HepG2 (cell line): Measurements from ENCODE around the gene TAF1B. TPM values are rescaled to one million over a fixed set of nuclear protein-coding genes. Genes with fewer than 3 reads are reported as not detected.

Experiments
- ATAC-seq: fragments of 200-7000 bp; cut with Tn5 transposase; 3 replicates; pipeline ENCODE4 v1.9.1; 2020; ENCODE audit warnings: mild to moderate bottlenecking, moderate library complexity
- BruUV-seq: library from RNA; stranded (reverse); fragments of 400-500 nt; replicated peaks from 2 replicates; lab custom pipeline; 2021; lab: Mats Ljungman, UMichigan
- CTCF ChIA-PET: fragments of 300-600 bp; formaldehyde crosslinking; extraction: SDS; loops from one replicate; lab custom pipeline; 2021; ENCODE audit warnings: low total read pairs, inconsistent platforms, low intra/inter-chr PET ratio; lab: Yijun Ruan, JAX
- POLR2A ChIA-PET: fragments of 350-600 bp; sonication (Branson Sonifier 250); formaldehyde crosslinking; loops from one replicate; lab custom pipeline; 2020; ENCODE audit warnings: antibody characterized with exemption, inconsistent platforms; lab: Yijun Ruan, JAX
- DNase-seq: peaks from one replicate; pipeline ENCODE4 v3.0.0-alpha.2; 2015; ENCODE audit warnings: low spot score
- FAIRE-seq: peaks from 3 replicates; lab custom pipeline; 2011; peaks lifted over from hg19 to GRCh38; lab: Jason Lieb, UNC
- H2AFZ ChIP-seq: one replicate; pipeline ENCODE4 v1.6.1; 2011; ENCODE audit warnings: low read length, inconsistent platforms
- H3K27ac ChIP-seq: fragments of 300-600 bp; 3 replicates; pipeline ENCODE4 v1.8.0; 2011; ENCODE audit warnings: mixed run types, mild to moderate bottlenecking, mixed read lengths, low read length, inconsistent platforms; ENCODE audit not compliant: insufficient read depth; ENCODE audit errors: extremely low read length
- H3K27me3 ChIP-seq, 2 experiments: fragments of 200-600 bp in 1 of 2; 2 replicates in 1 of 2; 3 replicates in 1 of 2; pipeline versions ENCODE4 v1.6.0 to v1.8.0; 2011; ENCODE audit warnings: low read length in 2 of 2, mild to moderate bottlenecking in 2 of 2, moderate library complexity in 2 of 2, inconsistent platforms in 1 of 2; ENCODE audit not compliant: insufficient read depth in 2 of 2, control insufficient read depth in 1 of 2
- H3K36me3 ChIP-seq, 2 experiments: fragments of 200-600 bp in 1 of 2; replicated peaks in 1 of 2; 2 replicates in 1 of 2; 3 replicates in 1 of 2; pipeline versions ENCODE4 v1.5.1 to v1.8.0; 2011; ENCODE audit warnings: low read length in 2 of 2, inconsistent platforms in 1 of 2; ENCODE audit not compliant: insufficient read depth in 2 of 2, control insufficient read depth in 1 of 2
- H3K4me1 ChIP-seq: 2 replicates; pipeline ENCODE4 v1.5.1; 2012; ENCODE audit warnings: low read length, inconsistent platforms; ENCODE audit not compliant: insufficient read depth
- H3K4me2 ChIP-seq: 2 replicates; pipeline ENCODE4 v1.6.0; 2011; ENCODE audit warnings: low read depth, low read length, inconsistent platforms
- H3K4me3 ChIP-seq, 3 experiments: fragments of 200-600 bp in 1 of 3; sonication (generic), shearing (Covaris generic) in 1 of 3; replicated peaks in 1 of 3; 2 replicates each; pipeline ENCODE4 v1.5.1; 2011 to 2016; ENCODE audit warnings: low read length in 3 of 3, inconsistent platforms in 2 of 3, low read depth in 2 of 3, mild to moderate bottlenecking in 2 of 3, control low read depth in 1 of 3, mixed read lengths in 1 of 3; ENCODE audit not compliant: insufficient read depth in 1 of 3
- H3K79me2 ChIP-seq: one replicate; pipeline ENCODE4 v1.6.1; 2011; ENCODE audit warnings: low read length, inconsistent platforms; ENCODE audit not compliant: insufficient read depth
- H3K9ac ChIP-seq: 2 replicates; pipeline ENCODE4 v1.6.0; 2011; ENCODE audit warnings: mild to moderate bottlenecking, low read depth, low read length, inconsistent platforms; ENCODE audit not compliant: insufficient read depth
- H3K9me3 ChIP-seq: 2 replicates; pipeline ENCODE4 v1.5.1; 2012; ENCODE audit warnings: mild to moderate bottlenecking, low read length
- H4K20me1 ChIP-seq: 2 replicates; pipeline ENCODE4 v1.6.0; 2011; ENCODE audit warnings: inconsistent platforms, mild to moderate bottlenecking, low read length, moderate library complexity; ENCODE audit not compliant: insufficient read depth
- LCORL ChIP-seq, 2 experiments: fragments of 450-650 bp in 1 of 2; sonication (generic) in 1 of 2; formaldehyde crosslinking in 1 of 2; IDR thresholded peaks; 2 replicates each; pipeline versions ENCODE4 v1.5.0 to v1.6.1; 2017 to 2020; ENCODE audit warnings: antibody characterized with exemption in 1 of 2, missing genetic modification reagents in 1 of 2
- MBD4 ChIP-seq: IDR thresholded peaks from 2 replicates; pipeline ENCODE4 v1.6.1; 2012; ENCODE audit warnings: low read length, inconsistent platforms, borderline replicate concordance
- TFDP2 ChIP-seq: sonication (generic); formaldehyde crosslinking; IDR thresholded peaks from 2 replicates; pipeline ENCODE4 v1.4.0; 2020; ENCODE audit warnings: missing genetic modification reagents
- ZNF121 ChIP-seq: sonication (generic); formaldehyde crosslinking; IDR thresholded peaks from 2 replicates; pipeline ENCODE4 v1.5.0; 2020; ENCODE audit warnings: mild to moderate bottlenecking, missing genetic modification reagents
- ZNF431 ChIP-seq: sonication (generic); formaldehyde crosslinking; IDR thresholded peaks from 2 replicates; pipeline ENCODE4 v1.9.0; 2022; ENCODE audit warnings: missing genetic modification reagents, low read depth, mild to moderate bottlenecking, borderline replicate concordance
- ZNF749 ChIP-seq: sonication (generic); formaldehyde crosslinking; IDR thresholded peaks from 2 replicates; pipeline ENCODE4 v1.8.0; 2022; ENCODE audit warnings: mild to moderate bottlenecking, missing genetic modification reagents, moderate library complexity, borderline replicate concordance
- ZNF788 ChIP-seq: sonication (generic); formaldehyde crosslinking; IDR thresholded peaks from 2 replicates; pipeline ENCODE4 v1.5.0; 2020; ENCODE audit warnings: mild to moderate bottlenecking, missing genetic modification reagents, borderline replicate concordance
- ZSCAN21 ChIP-seq: sonication (generic); formaldehyde crosslinking; IDR thresholded peaks from 2 replicates; pipeline ENCODE4 v1.8.0; 2022; ENCODE audit warnings: mild to moderate bottlenecking, missing genetic modification reagents, moderate library complexity, borderline replicate concordance
- WGBS: methylation state at CpG from one replicate; pipeline ENCODE4 v1.1.6; 2017; ENCODE audit warnings: low lambda C conversion rate; 5-methylcytosine and 5-hydroxymethylcytosine counted together
- in situ Hi-C: cut with HindIII; loops from 2 replicates; pipeline ENCODE4 v1.10.0; 2017; ENCODE audit warnings: low pct_unique_long_range_greater_than_20kb; ENCODE audit not compliant: extremely low pct_ligation_motif_present
- intact Hi-C: fragments of 100-400 bp; cut with micrococcal nuclease; formaldehyde crosslinking; loops from one replicate; pipeline ENCODE4 v1.10.0; 2022; ENCODE audit not compliant: unreplicated experiment
- polyA plus RNA-seq, 8 experiments: library from polyadenylated mRNA; depleted of rRNA in 3 of 8; stranded (reverse) in 7 of 8; unstranded in 1 of 8; fragments of >200 nt; fragmentation: Illumina TruSeq in 4 of 8; extraction: Trizol in 4 of 8; gene quantifications; 2 replicates each; pipeline versions ENCODE4 v1.2.1 to v1.2.3, GENCODE V29; 2011 to 2016; ENCODE audit warnings: low read depth in 4 of 8, missing spikeins in 1 of 8, mixed read lengths in 1 of 8; ENCODE audit not compliant: insufficient read depth in 1 of 8
- total RNA-seq, 5 experiments: library from RNA; depleted of rRNA; stranded (reverse); fragments of >200 nt; fragmentation: Illumina TruSeq; extraction: Trizol; gene quantifications; 2 replicates each; pipeline ENCODE4 v1.2.3, GENCODE V29; 2016; ENCODE audit warnings: low read depth in 1 of 5

Gene TAF1B
- total and polyA plus RNA-seq, 2 of the 13 experiments (the other 11 are each of a cell fraction or from before 2014, with no cell fraction given), result 13.3 to 27.7 TPM

- Histone ChIP-seq H3K79me2 (peaks cover 36% of the 10 kb centered on the region), H2AFZ (peak overlapping the region; percentile 66), H3K36me3 (peaks cover 2 to 17% of the 10 kb centered on the region in 2 experiments; a peak in 3 of 5 replicates), H3K4me2 (peak overlapping the region; percentile 88), H3K4me1 (peaks cover 39% of the 10 kb centered on the region), H3K27me3 (no peaks in the 10 kb centered on the region; a peak in 2 of 5 replicates), H3K9me3 (no peaks in the 10 kb centered on the region), H4K20me1 (no peaks in the 10 kb centered on the region; the same call in 1 of the 2 replicates), H3K9ac (peak overlapping the region; percentile 75), H3K4me3 (peak overlapping the region; percentile 70 to 92 (median 81)), H3K27ac (peak overlapping the region; percentile 74)
- POLR2A ChIA-PET, result interaction anchor here (0.8 to 2.3 kb wide), 17 partner anchors 9 to 458 kb away, joined by 3 to 16 read pairs (median 5); partner anchors contain the start of genes ADAM17 and YWHAQ
- TF ChIP-seq ZNF749, result 0 out of 2 replicates have a peak, but pooled peaks have one; percentile 4
- peak; percentile 58; the same call in 1 of the 2 replicates for TF ChIP-seq LCORL (IDR thresholded peaks at IDR 0.05)
- no peak for TF ChIP-seq LCORL (CRISPR knock-in tag; IDR thresholded peaks at IDR 0.05)
- TF ChIP-seq ZNF121 (CRISPR knock-in tag), result peak; percentile 60; the same call in 1 of the 2 replicates
- no peak for TF ChIP-seq MBD4
- no peak for TF ChIP-seq ZNF788 (CRISPR knock-in tag)
- TF ChIP-seq ZSCAN21 (CRISPR knock-in tag), result no peak
- in situ Hi-C loops, result no loop called here
- intact Hi-C loops, result loop anchor here (1.0 kb wide), 1 partner anchor 37 kb away; no protein-coding TSS in a partner anchor
- CTCF ChIA-PET, result no interaction called here
- BruUV-seq, result no TSS peak
- ATAC-seq, result no peak
- FAIRE-seq, result no peak
- 43% methylated on average over 15 of the region's 15 CpGs for WGBS
- no peak for DNase-seq
Measured at GRCh38 chr2:9844036-9844483, 786 bp downstream of the TAF1B start.

DNA sequence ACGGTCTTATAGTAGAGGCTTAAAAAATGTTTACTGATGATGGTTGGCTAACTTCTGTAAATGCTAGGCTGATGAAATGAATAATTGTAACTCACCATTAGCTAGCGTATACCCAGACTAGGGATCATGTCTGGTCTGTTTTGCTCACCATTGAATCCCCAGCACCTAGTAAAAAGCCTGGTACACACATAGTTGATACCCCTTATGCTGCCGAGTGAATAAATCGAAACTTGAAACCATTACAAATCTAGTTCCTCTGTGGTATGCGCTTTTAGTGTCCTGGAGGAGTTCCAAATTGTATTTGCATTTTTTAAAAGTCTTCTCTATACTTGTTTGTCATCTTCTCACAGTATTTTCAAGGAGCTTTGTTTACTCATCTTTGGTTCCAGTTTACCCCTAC, 1.3 kb downstream of the TAF1B start:
- peak overlapping the region; percentile 88 for H3K4me2 ChIP-seq
- H3K9ac ChIP-seq, result peak overlapping the region; percentile 75; the same call in 1 of the 2 replicates
- peaks cover 38% of the 10 kb centered on the region for H3K79me2 ChIP-seq
- H4K20me1 ChIP-seq, result no peaks in the 10 kb centered on the region; the same call in 1 of the 2 replicates
- no peak for ATAC-seq
- TF ChIP-seq TFDP2 (no peak), ZNF431 (CRISPR knock-in tag) (no peak)
- TF ChIP-seq, all 625 proteins: peak for 0
- Histone ChIP-seq H3K36me3 (peaks cover 2 to 17% of the 10 kb centered on the region in 2 experiments; a peak in 3 of 5 replicates), H3K27ac (no peak overlapping the region), H2AFZ (no peak overlapping the region), H3K4me3 (peak overlapping the region; percentile 70 to 92 (median 81); a peak in 5 of 6 replicates), H3K27me3 (no peaks in the 10 kb centered on the region; a peak in 1 of 5 replicates), H3K9me3 (no peaks in the 10 kb centered on the region), H3K4me1 (peaks cover 39% of the 10 kb centered on the region)
- in situ Hi-C loops (no loop called here), intact Hi-C loops (loop anchor here (1.0 kb wide), 1 partner anchor 37 kb away; no protein-coding TSS in a partner anchor)
- POLR2A ChIA-PET, result interaction anchor here (1.9 to 2.3 kb wide), 3 partner anchors 30 to 214 kb away, joined by 11 to 16 read pairs (median 14); partner anchors contain the start of gene YWHAQ
- FAIRE-seq (no peak), DNase-seq (no peak)
- CTCF ChIA-PET, result no interaction called here
- WGBS, result 88% methylated on average over 5 of the region's 5 CpGs
- TSS peak; percentile 49 for BruUV-seq
